GM21528 (cell line): ENCODE results near the gene TIAM2.

ENCODE experiments used
- ATAC-seq: cut with Tn5 transposase; IDR thresholded peaks from one replicate; pipeline ENCODE4 v1.9.1; 2021; ENCODE audit warnings: mild to moderate bottlenecking, moderate library complexity; ENCODE audit not compliant: unreplicated experiment, low FRiP score

Gene TIAM2

DNA sequence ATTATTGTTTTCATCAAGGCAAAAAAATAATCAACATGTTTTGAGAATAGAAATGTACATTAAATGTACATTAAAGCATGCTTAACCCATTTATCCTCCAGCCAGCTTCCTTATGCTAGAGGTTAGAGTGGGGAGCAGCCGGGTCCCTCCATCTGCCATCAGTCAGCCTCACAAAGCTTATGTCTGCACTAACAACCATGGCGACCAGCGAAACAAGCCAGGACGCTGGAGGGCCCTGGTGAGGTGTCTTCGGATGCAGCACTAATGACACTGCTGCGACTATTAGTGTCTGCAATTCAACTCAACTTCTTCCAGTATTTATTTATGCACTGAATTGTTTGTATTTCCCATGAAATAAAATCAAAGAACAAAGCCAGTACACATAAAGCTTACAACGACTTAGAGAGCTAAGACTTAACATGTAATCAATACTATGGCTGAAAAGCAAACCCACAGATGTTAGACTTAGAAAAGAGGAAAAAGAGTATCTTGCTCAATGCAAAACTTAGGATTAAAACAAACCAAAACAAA, 275.5 kb downstream of the TIAM2 start:
- ATAC-seq, result no peak

DNA sequence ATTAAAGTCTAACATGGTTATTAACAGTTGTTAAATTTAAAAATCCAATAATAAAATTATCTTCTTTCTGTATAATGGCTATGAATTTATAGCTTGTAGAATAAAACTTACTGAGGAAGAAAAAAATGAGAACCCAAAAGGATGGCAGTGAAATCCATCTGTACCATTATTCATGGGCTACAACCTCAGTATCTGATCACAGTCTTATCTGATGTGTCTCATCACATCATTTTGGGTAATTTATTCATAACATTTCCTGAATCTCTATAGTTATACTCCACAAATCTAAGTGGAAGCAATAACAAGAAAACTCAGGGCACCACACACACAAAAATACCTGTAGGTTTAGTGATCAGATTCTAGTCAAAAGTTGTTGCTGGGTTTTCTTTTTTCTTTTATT, 276.0 kb downstream of the TIAM2 start:
- ATAC-seq, result no peak

DNA sequence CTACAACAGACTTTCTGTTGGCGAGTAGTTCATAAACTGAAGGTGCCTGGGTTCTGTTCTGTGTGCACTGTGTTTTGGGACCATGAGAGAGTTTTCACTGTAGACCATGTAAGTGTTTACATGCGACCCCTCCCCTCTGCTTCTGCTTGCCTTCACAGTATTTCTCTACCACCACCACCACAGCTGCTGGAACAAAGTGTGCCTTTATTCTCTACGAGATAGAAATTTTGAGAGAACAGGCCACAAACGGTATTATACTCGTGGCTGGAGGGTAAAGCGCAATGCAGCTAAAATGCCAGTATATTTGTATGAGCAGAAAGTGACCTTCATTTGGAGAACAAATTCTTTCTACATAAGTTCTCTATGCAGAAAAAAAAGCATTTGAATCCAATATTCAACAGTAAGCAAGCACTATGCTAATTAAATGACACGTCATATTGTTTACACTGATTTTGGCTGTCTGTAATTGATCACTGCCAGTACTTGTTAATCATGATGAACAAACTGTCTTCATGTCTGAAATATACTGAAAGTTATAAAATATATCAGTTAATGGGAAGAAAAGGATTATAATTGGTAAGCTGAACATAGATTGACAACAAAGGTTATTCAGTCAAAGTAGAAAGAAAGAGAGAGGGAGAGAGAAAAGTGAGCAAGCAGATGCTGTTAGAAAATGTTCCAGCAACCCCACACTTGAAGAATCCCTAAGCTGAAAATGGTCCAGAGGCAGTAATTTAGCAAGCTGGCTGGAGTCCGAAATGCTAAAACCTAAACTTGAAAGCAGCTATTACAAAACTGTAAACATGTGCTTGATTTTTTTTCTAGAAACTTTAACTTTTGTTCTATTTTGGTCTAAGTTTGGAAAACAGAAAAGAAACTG, 277.5 kb downstream of the TIAM2 start:
- ATAC-seq, result no peak

DNA sequence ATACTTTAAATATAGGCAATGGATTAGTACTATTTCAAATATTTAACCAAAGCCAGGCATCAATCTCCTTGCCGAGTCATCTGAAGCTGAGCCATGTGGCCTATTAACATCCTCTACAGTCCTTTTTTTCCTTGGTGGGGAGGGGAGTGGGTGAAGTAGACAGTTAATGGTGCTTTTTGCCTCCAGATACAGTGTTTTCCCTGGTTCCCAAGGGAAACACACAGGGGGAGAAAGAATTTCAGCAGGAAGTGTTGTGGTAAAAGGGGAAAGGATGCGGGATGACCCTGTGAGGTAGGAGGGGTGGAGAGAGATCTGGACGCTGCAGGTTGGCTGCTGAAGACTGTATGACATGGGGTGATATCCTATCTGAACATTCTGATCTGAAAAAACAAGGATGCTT, 278.3 kb downstream of the TIAM2 start:
- ATAC-seq, result no peak

DNA sequence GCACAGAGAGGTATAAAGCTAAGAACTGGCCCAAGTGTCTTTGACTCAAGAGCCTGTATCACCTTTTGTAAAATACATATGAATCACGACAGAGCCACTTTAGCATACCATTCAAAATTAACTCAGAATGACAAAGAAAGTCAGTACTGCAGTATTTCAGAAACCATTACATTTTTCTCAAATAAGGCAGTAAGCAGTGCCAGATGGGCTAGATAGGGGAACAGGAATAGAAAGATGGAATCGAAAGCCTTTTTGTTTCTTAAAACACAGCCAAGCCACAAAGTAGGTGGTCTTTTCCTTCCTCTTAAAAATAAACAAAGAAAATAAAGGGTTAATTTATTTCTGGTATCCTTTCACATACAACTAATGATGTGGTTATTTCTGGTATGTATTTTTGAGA, 279.0 kb downstream of the TIAM2 start:
- no peak for ATAC-seq

DNA sequence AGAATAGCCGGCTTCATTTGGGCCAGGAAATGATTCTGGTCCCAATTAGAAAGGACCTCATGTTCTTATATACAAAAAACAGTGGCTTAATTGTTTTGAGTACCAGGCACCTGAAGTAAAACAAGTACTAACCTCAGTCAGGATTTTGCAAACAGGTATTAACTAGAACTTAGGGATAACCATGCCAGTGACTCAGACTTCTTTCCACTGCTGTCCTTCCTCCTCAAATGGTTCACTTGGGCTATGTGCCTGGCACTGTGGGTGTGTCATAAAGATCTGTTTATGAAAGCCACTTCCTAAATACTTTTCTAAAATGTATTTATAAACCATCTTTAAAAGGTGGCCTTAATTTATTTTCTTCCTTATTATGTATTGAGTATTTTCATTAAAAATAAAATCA, 279.4 kb downstream of the TIAM2 start:
- ATAC-seq, result no peak

DNA sequence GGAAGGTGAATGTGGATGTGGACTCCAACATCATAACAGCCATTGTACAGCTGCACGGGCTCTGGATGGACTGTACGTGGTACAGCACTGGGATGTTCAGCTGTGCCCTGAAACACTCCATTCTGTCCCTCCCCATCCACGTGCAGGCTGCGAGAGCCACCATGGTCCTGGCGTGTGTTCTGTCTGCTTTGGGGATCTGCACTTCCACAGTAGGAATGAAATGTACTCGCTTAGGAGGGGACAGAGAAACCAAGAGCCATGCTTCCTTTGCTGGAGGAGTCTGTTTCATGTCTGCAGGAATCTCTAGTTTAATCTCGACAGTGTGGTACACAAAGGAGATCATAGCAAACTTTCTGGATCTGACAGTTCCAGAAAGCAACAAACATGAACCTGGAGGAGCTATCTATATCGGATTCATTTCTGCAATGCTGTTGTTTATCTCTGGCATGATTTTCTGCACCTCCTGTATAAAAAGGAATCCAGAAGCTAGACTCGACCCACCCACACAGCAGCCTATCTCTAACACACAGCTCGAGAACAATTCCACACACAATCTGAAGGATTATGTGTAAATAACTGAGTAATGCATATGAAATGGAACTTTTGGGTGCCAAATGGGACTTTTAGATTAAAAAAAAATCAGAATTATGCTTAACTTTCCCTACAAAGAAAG, 280.8 kb downstream of the TIAM2 start:
- ATAC-seq, result no peak

DNA sequence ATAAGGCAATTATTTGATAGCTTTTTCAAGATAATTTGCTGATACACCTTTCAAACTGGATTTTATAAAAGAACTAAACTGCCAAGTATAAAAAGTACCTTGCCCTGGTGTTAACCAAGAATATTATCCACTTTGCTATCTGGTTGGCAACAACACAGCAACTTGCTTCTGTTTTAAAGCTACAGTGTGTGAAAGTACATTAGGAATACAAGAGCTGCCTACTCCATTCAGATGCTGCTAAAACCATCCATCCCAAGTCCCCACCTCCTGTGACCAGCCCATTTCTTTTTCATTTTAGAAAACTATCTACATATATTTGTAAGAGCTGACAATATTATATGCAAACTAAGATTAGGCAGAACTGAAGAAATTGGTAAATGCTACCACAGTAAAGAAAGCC, 281.5 kb downstream of the TIAM2 start:
- ATAC-seq, result no peak

DNA sequence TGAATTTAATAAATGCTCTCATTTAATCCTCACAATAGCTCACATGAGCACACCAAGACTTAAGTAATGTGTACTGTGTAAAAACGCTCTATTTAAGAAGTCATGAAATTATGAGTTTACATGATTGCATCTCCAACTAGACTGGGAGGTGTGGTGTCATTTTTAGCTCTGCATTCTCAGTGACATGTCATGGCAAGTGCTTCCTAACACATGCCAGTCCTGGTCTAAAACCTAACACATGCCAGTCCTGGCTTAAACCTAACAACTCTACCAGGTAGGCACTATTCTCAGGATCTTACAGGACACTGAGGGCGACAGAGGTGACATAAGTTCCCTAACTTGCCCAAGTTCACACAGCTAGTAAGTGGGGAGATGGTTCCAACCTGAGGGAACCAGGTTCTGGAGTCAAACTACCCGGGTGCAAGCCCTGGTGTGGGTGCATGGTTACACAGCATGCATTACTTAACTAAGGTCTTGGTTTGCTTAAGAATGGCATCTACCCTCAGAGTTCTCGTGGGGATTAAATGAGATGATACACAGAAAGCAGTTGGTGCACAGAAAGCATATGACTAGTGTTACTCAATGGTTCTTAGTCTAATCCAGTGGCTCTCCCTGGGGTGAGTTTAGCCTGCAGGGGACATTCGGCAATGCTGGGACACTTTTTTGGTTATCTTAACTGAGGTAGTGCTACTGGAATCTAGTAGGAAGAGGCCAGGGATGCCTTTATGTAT, 283.4 kb downstream of the TIAM2 start:
- ATAC-seq, result no peak

DNA sequence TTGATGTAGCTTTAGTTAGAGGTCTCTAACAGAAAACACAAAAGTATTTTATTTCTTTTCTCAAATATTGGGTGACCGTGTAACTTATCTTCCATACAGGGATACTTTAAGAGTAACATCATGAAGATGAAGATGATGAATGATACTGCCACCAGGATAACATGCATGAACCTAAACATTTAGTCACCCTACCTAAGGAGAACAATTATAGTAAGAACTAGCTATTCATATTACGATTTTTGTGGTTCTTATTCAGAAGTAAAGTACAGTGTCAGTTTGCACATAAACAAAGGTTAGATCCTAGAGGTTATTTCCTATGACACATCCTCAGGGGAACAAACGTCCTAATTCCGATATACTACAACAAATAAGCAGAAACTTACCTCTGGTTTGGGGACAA, 289.7 kb downstream of the TIAM2 start:
- ATAC-seq, result no peak

DNA sequence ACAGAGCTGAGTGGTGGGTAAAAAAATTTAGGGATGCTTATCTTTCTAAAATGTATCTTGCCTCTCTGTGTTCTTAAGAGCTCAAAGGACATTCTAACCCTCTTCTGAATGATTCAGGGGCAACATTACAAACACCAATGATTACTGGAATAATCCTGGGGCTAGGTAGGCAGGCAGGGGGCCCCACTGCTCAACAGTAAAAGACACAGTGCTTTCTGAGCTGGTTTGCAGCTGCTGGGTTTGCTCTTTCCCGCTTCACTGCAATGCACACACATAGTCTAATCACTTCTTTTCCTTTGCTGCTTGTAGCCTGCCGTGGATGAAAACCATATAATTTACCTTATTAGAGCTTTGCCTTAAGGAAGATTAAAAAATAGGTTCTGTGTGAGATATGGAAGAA, 292.6 kb downstream of the TIAM2 start:
- ATAC-seq, result no peak

DNA sequence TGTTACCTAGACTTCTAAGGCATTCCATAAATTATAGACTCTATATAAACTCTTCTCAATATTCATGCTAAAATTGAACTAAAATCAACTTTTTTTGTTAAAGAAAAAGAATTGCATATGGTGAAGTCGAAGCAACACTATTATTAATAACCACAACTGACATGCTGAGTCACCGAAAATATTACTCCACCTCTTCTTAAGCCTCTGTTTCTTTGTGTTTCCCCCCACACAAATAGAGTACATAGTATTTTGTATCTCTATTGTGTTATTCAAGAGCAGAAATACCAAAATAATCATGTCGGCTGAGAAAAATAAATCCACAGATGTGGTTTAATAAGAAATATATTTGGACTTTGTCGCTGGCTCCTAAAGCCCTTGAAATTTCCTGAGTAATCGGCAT, 295.4 kb downstream of the TIAM2 start:
- ATAC-seq, result no peak

DNA sequence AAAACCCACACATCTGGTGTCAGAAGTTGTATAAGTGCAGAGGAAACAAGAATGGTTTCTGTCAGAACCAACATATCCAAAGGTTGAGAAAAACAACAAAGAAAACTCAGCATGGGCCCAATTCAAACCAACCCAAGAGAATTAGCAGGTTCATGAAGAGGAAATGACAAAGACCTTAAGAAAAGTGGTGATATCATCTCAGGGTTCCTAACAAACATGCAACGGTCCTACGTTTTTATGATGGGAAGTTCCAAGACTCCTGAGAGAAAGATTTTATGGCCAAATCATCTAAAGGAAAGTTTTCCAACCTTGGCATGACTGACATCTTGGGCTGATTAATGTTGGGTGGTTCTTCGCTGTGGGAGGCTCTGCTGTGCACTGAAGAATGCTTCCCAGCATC, 296.2 kb downstream of the TIAM2 start:
- ATAC-seq, result no peak

DNA sequence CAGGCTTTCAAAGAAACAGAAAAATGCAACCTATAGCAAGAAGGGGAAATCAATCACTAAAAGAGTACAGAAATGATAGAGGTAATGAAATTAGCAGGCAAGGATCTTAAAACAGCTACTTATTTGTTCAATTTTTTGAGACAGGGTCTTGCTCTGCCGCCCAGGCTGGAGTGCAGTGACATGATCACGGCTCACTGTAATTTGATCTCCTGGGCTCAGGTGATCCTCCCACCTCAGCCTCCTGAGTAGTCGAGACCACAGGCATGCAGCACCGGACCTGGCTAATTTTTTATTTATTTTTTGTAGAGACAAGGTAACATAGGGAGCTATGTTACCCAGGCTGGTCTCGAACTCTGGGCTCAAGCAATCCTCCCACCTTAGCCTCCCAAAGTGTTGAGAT, 297.6 kb downstream of the TIAM2 start:
- no peak for ATAC-seq

DNA sequence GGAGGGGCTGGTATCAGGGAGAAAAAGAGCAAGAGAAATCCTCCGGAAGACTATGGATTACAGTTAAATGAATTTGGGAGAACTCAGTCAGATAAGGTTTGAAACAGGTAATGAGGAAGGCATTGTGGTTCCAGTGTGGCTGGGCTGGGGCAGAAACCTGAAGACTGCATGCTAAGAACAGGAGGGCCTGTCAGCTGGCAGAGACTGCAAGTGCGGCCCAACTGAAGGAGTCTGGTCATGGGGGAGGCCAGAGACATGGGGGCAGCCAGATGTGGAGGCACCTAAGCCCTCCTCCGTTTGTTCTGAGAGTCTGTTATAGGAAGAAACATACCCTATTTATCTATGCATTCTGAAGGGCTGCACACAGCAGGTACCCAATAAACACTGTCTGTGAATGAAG, 302.6 kb downstream of the TIAM2 start:
- no peak for ATAC-seq

DNA sequence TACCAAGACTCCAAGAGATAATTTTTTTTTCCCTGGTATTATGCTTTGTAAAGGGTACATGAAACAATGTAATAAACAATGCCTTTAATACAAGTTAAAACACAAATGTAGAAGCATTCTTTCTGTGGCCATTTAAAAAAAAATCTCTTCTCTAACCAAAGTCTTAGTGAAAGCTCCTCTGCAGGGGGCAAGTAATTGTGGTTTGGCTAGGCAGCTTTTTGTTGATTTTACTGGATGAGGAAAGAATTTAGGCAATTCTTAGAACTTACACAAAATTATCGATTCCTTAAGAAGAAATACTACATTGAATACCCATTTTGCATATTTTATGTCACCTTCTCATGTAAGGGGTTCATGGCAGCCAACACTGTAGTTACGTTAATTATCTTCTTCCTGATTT, 306.8 kb downstream of the TIAM2 start:
- no peak for ATAC-seq

DNA sequence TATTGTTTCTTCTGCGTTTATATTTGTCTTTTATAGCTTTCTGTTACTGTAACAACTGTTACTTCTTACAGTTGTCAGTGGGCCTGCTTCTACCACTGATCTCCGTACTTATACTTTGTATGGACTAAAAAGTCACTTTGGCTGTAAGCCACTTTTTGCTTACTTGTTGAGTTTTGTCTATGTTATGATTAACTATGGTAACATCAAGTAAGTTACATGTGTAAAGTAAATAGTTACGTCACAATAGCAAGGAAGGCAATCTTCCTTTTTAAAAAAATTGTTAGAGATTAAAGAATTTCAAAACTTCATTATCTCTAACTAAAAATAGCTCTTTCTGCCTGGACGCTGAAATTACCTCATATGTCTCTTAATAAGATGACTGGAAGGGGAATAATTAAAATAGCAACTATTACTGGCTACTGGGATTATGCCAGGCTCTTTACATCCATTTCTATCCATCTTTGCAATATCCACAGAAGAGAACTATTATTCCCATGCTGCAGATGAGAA, 308.3 kb downstream of the TIAM2 start:
- no peak for ATAC-seq

DNA sequence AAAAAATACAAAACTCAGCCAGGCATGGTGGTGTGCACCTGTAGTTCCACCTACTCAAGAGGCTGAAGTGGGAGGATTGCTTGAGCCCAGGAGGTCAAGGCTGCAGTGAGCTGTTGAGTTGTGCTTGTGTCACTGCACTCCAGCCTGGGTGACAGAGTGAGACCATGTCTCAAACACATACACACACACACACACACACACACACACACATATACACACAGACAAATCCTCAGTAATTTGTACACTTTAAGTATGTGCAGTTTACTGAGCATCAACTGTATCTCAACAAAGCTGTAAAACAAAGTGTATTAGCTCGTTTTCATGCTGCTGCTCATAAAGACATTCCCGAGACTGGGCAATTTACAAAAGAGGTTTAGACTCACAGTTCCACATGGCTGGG, 311.8 kb downstream of the TIAM2 start:
- ATAC-seq, result no peak
